K562 (cell line): ENCODE data around the gene TGDS. TPM values are rescaled to one million over a fixed set of nuclear protein-coding genes. Genes with fewer than 3 reads are reported as not detected.
A peak's percentile ranks its signal among the peaks of the same experiment; 100 is the strongest.

Experiments
- ASH1L ChIP-seq: fragments of 450-650 bp; IDR thresholded peaks from 2 replicates; pipeline ENCODE4 v1.6.1; 2018; ENCODE audit warnings: borderline replicate concordance, mild to moderate bottlenecking, low read depth; ENCODE audit not compliant: partially characterized antibody
- CBFA2T3 ChIP-seq: fragments of 450-650 bp; IDR thresholded peaks from 2 replicates; pipeline ENCODE4 v1.6.1; 2017
- ELF1 ChIP-seq: fragments of 200-800 bp; sonication (Bioruptor generic); IDR thresholded peaks from 2 replicates; pipeline ENCODE4 v1.6.1; 2016; ENCODE audit warnings: missing genetic modification characterization, missing compliant biosample characterization
- HMGN3 ChIP-seq: IDR thresholded peaks from 2 replicates; pipeline ENCODE4 v1.6.1; 2011; ENCODE audit warnings: borderline replicate concordance, low read depth, mild to moderate bottlenecking, mixed read lengths, low read length; ENCODE audit not compliant: insufficient read length; ENCODE audit errors: extremely low read depth
- NCOA2 ChIP-seq, 2 experiments: fragments of 450-650 bp; IDR thresholded peaks; 2 replicates each; pipeline ENCODE4 v1.6.1; 2018; ENCODE audit warnings: mild to moderate bottlenecking in 2 of 2, moderate library complexity in 1 of 2; ENCODE audit not compliant: partially characterized antibody in 2 of 2
- NR1H2 ChIP-seq: sonication (generic); formaldehyde crosslinking; IDR thresholded peaks from 2 replicates; pipeline ENCODE4 v1.4.0; 2020; ENCODE audit warnings: mild to moderate bottlenecking, missing genetic modification reagents
- PCBP1 ChIP-seq: fragments of 200-400 bp; formaldehyde crosslinking; IDR thresholded peaks from 2 replicates; pipeline ENCODE4 v1.6.1; 2018; ENCODE audit warnings: mild to moderate bottlenecking, low read depth, low read length; ENCODE audit not compliant: poor library complexity, severe bottlenecking
- POLR2H ChIP-seq: IDR thresholded peaks from 2 replicates; pipeline ENCODE4 v1.6.1; 2016; ENCODE audit warnings: missing genetic modification characterization, low read depth, mild to moderate bottlenecking, control low read depth, missing compliant biosample characterization, moderate library complexity
- PRPF4 ChIP-seq: fragments of 200-400 bp; formaldehyde crosslinking; IDR thresholded peaks from one replicate; pipeline ENCODE4 v1.6.1; 2017; ENCODE audit warnings: low read length, low read depth, mild to moderate bottlenecking; ENCODE audit not compliant: insufficient read depth, poor library complexity, severe bottlenecking
- PYGO2 ChIP-seq: fragments of 450-650 bp; IDR thresholded peaks from 2 replicates; pipeline ENCODE4 v1.6.1; 2016; ENCODE audit warnings: mild to moderate bottlenecking, missing genetic modification characterization, moderate library complexity, missing compliant biosample characterization
- RCOR1 ChIP-seq, 2 experiments: IDR thresholded peaks; 2 replicates each; pipeline ENCODE4 v1.6.1; 2012; ENCODE audit warnings: low read depth in 2 of 2, low read length in 2 of 2, borderline replicate concordance in 1 of 2, improper control_type of control experiment in 1 of 2
- SMAD4 ChIP-seq: fragments of 250-450 bp; sonication (Bioruptor Pico); conservative IDR thresholded peaks from 2 replicates; pipeline ENCODE4 v1.8.0; 2021; ENCODE audit warnings: inconsistent platforms, mild to moderate bottlenecking, moderate library complexity
- ZBTB17 ChIP-seq: fragments of 450-650 bp; formaldehyde crosslinking; IDR thresholded peaks from 2 replicates; pipeline ENCODE4 v1.4.0; 2020; ENCODE audit warnings: mild to moderate bottlenecking
- ZNF134 ChIP-seq: fragments of 250-450 bp; sonication (Bioruptor Pico); conservative IDR thresholded peaks from 2 replicates; pipeline ENCODE4 v1.4.0; 2020
- ZNF143 ChIP-seq: sonication (generic); formaldehyde crosslinking; IDR thresholded peaks from 2 replicates; pipeline ENCODE4 v1.9.0; 2022; ENCODE audit warnings: mild to moderate bottlenecking, missing genetic modification reagents
- polyA plus RNA-seq, 8 experiments: library from polyadenylated mRNA; depleted of rRNA in 4 of 8; stranded (reverse) in 5 of 8; unstranded in 3 of 8; fragments of >200 nt; fragmentation: Nextera tagmentation in 2 of 8; fragmentation: Illumina TruSeq in 1 of 8; extraction: Ambion mirVana in 2 of 8; extraction: Trizol in 1 of 8; gene quantifications; 2 replicates each; pipeline versions ENCODE4 v1.2.1 to v1.2.3, GENCODE V29; 2011 to 2014; ENCODE audit warnings: inconsistent platforms in 1 of 8, missing spikeins in 1 of 8
- total RNA-seq, 7 experiments: library from RNA; depleted of rRNA in 6 of 7; stranded (reverse); fragments of >200 nt in 6 of 7; fragmentation: Illumina TruSeq in 2 of 7; extraction: Trizol in 2 of 7; gene quantifications; 2 replicates each; pipeline versions ENCODE4 v1.2.1 to v1.2.3, GENCODE V29; 2011 to 2021; ENCODE audit warnings: low replicate concordance in 1 of 7
- TF ChIP-seq, protein P1 (sequence below): fragments of 450-650 bp; IDR thresholded peaks from 2 replicates; pipeline ENCODE4 v1.6.1; 2017; ENCODE audit warnings: antibody characterized with exemption
- TF ChIP-seq, protein P2 (sequence below): IDR thresholded peaks from 2 replicates; pipeline ENCODE4 v1.6.1; 2016; ENCODE audit warnings: missing genetic modification characterization, missing compliant biosample characterization
- TF ChIP-seq, protein P3 (sequence below): fragments of 450-650 bp; formaldehyde crosslinking; IDR thresholded peaks from 2 replicates; pipeline ENCODE4 v1.4.0; 2020; ENCODE audit warnings: mild to moderate bottlenecking, moderate library complexity

Gene TGDS
- total and polyA plus RNA-seq, 9 of the 15 experiments (the other 6 are each of a cell fraction or from before 2014, with no cell fraction given), result 9.9 to 43.7 (median 21.4) TPM

DNA sequence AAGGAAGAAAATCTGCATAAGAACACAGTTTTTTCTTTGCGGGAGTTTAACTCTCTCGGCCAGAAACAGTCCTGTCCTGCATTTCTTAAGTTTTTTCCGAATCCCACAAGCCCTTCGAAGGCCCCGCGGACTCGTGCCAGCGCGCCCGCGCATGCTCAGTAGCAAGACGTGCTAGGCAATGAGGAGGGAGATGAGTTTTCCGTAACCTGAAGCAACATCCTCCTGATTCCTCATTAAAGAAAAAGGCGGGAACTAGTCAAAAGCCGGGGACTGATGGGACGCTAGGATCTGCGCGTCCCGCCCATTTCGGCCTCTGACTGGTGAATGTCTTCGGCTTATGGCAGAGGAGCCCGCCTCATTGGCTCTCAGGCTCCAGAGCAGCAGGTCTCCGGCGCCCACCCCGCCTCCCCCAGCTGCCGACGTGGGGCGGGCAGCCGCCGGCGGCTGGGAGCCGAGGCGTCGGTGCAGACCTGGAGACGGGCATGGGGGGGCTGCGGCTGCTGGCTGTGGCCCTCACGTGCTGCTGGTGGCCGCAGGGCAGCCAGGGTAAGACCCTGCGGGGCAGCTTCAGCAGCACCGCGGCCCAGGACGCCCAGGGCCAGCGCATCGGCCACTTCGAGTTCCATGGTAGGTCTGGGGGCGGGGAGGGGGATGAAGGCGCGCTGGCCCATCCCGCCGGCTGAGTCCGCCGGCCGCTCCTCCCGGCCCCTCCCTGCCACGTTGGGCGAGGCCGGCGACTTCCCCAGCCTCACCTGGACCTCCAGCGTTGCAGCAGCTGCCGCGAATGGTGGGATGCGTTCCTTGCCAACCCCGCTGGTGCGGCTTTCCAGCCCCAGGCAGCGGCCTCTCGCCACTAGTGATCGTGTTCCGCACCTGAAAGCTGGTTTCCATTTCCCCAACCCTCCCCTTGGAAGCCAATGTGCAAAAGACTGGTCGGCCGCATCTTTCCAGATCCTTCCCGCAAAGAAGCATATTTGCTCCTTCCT, 5.8 kb upstream of the TGDS start, which contains the start of gene GPR180 (continued):
- TF ChIP-seq, protein P1, sequence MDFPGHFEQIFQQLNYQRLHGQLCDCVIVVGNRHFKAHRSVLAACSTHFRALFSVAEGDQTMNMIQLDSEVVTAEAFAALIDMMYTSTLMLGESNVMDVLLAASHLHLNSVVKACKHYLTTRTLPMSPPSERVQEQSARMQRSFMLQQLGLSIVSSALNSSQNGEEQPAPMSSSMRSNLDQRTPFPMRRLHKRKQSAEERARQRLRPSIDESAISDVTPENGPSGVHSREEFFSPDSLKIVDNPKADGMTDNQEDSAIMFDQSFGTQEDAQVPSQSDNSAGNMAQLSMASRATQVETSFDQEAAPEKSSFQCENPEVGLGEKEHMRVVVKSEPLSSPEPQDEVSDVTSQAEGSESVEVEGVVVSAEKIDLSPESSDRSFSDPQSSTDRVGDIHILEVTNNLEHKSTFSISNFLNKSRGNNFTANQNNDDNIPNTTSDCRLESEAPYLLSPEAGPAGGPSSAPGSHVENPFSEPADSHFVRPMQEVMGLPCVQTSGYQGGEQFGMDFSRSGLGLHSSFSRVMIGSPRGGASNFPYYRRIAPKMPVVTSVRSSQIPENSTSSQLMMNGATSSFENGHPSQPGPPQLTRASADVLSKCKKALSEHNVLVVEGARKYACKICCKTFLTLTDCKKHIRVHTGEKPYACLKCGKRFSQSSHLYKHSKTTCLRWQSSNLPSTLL, result no peak
- TF ChIP-seq PCBP1 (no peak), HMGN3 (peak; percentile 50), RCOR1 (IDR thresholded peaks at IDR 0.05; ENCODE audit: borderline replicate concordance in 1 of 2, low read depth in 2 of 2, low read length in 2 of 2) (peak in 1 of 2 experiments; percentile 4; a peak in 1 of 4 replicates), PYGO2 (tag) (no peak), ELF1 (tag) (no peak), ZNF143 (CRISPR knock-in tag) (no peak), PRPF4 (no peak), POLR2H (tag) (peak; percentile 53), ASH1L (peak; percentile 78), ZNF134 (CRISPR knock-in tag) (no peak), NCOA2 (IDR thresholded peaks at IDR 0.05; ENCODE audit: partially characterized antibody in 2 of 2) (no peak), CBFA2T3 (no peak), SMAD4 (CRISPR knock-in tag) (peak; percentile 81), NR1H2 (CRISPR knock-in tag) (no peak), ZBTB17 (CRISPR knock-in tag) (no peak)
- TF ChIP-seq, protein P2, sequence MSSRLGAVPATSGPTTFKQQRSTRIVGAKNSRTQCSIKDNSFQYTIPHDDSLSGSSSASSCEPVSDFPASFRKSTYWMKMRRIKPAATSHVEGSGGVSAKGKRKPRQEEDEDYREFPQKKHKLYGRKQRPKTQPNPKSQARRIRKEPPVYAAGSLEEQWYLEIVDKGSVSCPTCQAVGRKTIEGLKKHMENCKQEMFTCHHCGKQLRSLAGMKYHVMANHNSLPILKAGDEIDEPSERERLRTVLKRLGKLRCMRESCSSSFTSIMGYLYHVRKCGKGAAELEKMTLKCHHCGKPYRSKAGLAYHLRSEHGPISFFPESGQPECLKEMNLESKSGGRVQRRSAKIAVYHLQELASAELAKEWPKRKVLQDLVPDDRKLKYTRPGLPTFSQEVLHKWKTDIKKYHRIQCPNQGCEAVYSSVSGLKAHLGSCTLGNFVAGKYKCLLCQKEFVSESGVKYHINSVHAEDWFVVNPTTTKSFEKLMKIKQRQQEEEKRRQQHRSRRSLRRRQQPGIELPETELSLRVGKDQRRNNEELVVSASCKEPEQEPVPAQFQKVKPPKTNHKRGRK (tag), result no peak
- TF ChIP-seq, protein P3, sequence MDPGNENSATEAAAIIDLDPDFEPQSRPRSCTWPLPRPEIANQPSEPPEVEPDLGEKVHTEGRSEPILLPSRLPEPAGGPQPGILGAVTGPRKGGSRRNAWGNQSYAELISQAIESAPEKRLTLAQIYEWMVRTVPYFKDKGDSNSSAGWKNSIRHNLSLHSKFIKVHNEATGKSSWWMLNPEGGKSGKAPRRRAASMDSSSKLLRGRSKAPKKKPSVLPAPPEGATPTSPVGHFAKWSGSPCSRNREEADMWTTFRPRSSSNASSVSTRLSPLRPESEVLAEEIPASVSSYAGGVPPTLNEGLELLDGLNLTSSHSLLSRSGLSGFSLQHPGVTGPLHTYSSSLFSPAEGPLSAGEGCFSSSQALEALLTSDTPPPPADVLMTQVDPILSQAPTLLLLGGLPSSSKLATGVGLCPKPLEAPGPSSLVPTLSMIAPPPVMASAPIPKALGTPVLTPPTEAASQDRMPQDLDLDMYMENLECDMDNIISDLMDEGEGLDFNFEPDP (CRISPR knock-in tag), result no peak
